ENCODE data around the gene OR2V2. TPM values are rescaled to one million over a fixed set of nuclear protein-coding genes. Genes with fewer than 3 reads are reported as not detected.

Gene OR2V2
- total and polyA plus RNA-seq, 2 donors (not counting 3 experiments of a cell fraction or from before 2014, with no cell fraction given): not detected

DNA sequence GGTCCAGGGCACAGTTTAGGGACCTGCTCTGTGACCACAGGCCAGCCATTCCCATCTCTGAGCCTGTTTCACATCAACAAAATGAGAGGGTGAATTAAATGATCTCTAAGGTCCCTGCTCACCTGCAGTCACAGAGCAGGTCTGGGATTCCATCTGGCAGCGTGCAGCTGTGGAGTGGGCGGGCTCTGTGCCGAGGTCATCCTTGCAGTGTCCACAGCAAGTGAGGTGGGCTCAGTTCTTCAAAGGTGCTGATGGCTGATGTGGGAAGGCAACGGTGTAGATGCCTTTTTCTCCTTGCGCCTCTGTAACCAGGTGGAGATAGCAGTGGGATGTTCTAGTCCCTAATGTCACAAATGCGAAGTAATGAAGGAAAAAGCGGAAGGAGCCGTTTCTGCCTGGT lies 28.3 kb upstream of the OR2V2 start:
- TF ChIP-seq EZH2 (IDR thresholded peaks at IDR 0.05; ENCODE audit: borderline replicate concordance, low read depth, low read length, severe bottlenecking): no peak
- TF ChIP-seq POLR2AphosphoS5 (IDR thresholded peaks at IDR 0.05; ENCODE audit: insufficient read depth, low read depth, low read length): no peak
- TF ChIP-seq, protein P1, sequence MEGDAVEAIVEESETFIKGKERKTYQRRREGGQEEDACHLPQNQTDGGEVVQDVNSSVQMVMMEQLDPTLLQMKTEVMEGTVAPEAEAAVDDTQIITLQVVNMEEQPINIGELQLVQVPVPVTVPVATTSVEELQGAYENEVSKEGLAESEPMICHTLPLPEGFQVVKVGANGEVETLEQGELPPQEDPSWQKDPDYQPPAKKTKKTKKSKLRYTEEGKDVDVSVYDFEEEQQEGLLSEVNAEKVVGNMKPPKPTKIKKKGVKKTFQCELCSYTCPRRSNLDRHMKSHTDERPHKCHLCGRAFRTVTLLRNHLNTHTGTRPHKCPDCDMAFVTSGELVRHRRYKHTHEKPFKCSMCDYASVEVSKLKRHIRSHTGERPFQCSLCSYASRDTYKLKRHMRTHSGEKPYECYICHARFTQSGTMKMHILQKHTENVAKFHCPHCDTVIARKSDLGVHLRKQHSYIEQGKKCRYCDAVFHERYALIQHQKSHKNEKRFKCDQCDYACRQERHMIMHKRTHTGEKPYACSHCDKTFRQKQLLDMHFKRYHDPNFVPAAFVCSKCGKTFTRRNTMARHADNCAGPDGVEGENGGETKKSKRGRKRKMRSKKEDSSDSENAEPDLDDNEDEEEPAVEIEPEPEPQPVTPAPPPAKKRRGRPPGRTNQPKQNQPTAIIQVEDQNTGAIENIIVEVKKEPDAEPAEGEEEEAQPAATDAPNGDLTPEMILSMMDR (IDR thresholded peaks at IDR 0.05; ENCODE audit: extremely low read depth in 1 of 2, insufficient read depth in 1 of 2, low read depth in 1 of 2, low read length in 2 of 2): no peak
- TF ChIP-seq GATA2 (IDR thresholded peaks at IDR 0.05; ENCODE audit: insufficient read depth, insufficient read length, low read depth, low read length): no peak
- no peak for TF ChIP-seq POLR2A (IDR thresholded peaks at IDR 0.05; ENCODE audit: low read depth, low read length)
- no peak for TF ChIP-seq FOS (IDR thresholded peaks at IDR 0.05; ENCODE audit: borderline replicate concordance, insufficient read depth, low read length)
- TF ChIP-seq, protein P2, sequence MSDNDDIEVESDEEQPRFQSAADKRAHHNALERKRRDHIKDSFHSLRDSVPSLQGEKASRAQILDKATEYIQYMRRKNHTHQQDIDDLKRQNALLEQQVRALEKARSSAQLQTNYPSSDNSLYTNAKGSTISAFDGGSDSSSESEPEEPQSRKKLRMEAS (IDR thresholded peaks at IDR 0.05; ENCODE audit: insufficient read depth, insufficient read length): no peak
- TF ChIP-seq JUN (IDR thresholded peaks at IDR 0.05; ENCODE audit: borderline replicate concordance, insufficient read depth, insufficient read length, low read depth): no peak
- TF ChIP-seq MYC (IDR thresholded peaks at IDR 0.05; ENCODE audit: low read depth, low read length): no peak
- Histone ChIP-seq H3K9me3 (replicated peaks; ENCODE audit: control insufficient read depth, insufficient read depth, low read length) (no peaks in the 10 kb centered on the region), H3K4me2 (ENCODE audit: insufficient read depth, low read length) (no peak overlapping the region), H4K20me1 (replicated peaks; ENCODE audit: control insufficient read depth, extremely low read depth, insufficient read depth, low read length) (no peaks in the 10 kb centered on the region), H3K4me3 (replicated peaks in 1 of 3; ENCODE audit: insufficient read depth in 1 of 3, low read depth in 1 of 3, low read length in 3 of 3) (no peak overlapping the region), H3K4me1 (ENCODE audit: control insufficient read depth, extremely low read depth, insufficient read depth, low read length) (peaks cover 4% of the 10 kb centered on the region), H3K27me3 (ENCODE audit: control insufficient read depth in 2 of 2, insufficient read depth in 2 of 2, low read length in 2 of 2) (peaks cover 16 to 26% of the 10 kb centered on the region in 2 experiments), H3K27ac (ENCODE audit: insufficient read depth, low read depth, low read length) (no peak overlapping the region), H2AFZ (ENCODE audit: low read depth, low read length) (no peak overlapping the region), H3K9me1 (replicated peaks; ENCODE audit: control insufficient read depth, extremely low read depth, insufficient read depth, low read length) (no peaks in the 10 kb centered on the region), H3K79me2 (ENCODE audit: control insufficient read depth, insufficient read depth, low read length) (no peaks in the 10 kb centered on the region), H3K36me3 (ENCODE audit: control insufficient read depth in 2 of 2, extremely low read depth in 1 of 2, insufficient read depth in 2 of 2, low read length in 2 of 2) (no peaks in the 10 kb centered on the region), H3K9ac (replicated peaks; ENCODE audit: extremely low read depth, insufficient read depth, low read length) (no peak overlapping the region)
- ChIA-PET CTCF (no interaction called here), POLR2A (no interaction called here)
- intact Hi-C loops (cut with micrococcal nuclease): no loop called here
- dilution Hi-C loops (cut with MboI; ENCODE audit: extremely low pct_ligation_motif_present, low sequenced_read_pairs): no loop called here
- DNase-seq (ENCODE audit: low read depth, low spot score): no peak
- no peak for FAIRE-seq
- no TSS peak for BruUV-seq (replicated peaks)

Measured in endothelial cell of umbilical vein (primary cell).